ENCODE data around the gene JARID2. TPM values are rescaled to one million over a fixed set of nuclear protein-coding genes. Genes with fewer than 3 reads are reported as not detected.

JARID2 gene
- total and polyA plus RNA-seq, 2 of the 13 experiments (the other 11 are each of a cell fraction or from before 2014, with no cell fraction given): 7.5 to 10.3 TPM

- no peak for TF ChIP-seq IKZF5 (CRISPR knock-in tag; IDR thresholded peaks at IDR 0.05)
- peak; percentile 39; the same call in 1 of the 2 replicates for TF ChIP-seq MYC (CRISPR knock-in tag; IDR thresholded peaks at IDR 0.05; ENCODE audit: borderline replicate concordance)
- TF ChIP-seq MAFK (conservative IDR thresholded peaks at IDR 0.05 in 1 of 2, IDR thresholded peaks at IDR 0.05 in 1 of 2; ENCODE audit: low read length in 2 of 2): peak in 1 of 2 experiments; percentile 42; a peak in 1 of 4 replicates
- TF ChIP-seq ZNF235 (CRISPR knock-in tag; IDR thresholded peaks at IDR 0.05; ENCODE audit: borderline replicate concordance): no peak
- TF ChIP-seq ZNF292 (CRISPR knock-in tag; IDR thresholded peaks at IDR 0.05; ENCODE audit: borderline replicate concordance, low read depth): peak; percentile 42; the same call in 1 of the 2 replicates
- peak; percentile 30; the same call in 1 of the 2 replicates for TF ChIP-seq ZBTB43 (CRISPR knock-in tag; conservative IDR thresholded peaks at IDR 0.05)
- peak; percentile 18; the same call in 1 of the 2 replicates for TF ChIP-seq ZNF142 (CRISPR knock-in tag; IDR thresholded peaks at IDR 0.05)
- TF ChIP-seq KMT2A (CRISPR knock-in tag; IDR thresholded peaks at IDR 0.05): peak; percentile 74
- no peak for TF ChIP-seq HMGXB3 (CRISPR knock-in tag; IDR thresholded peaks at IDR 0.05; ENCODE audit: borderline replicate concordance)
- TF ChIP-seq FUBP1 (CRISPR knock-in tag; IDR thresholded peaks at IDR 0.05; ENCODE audit: borderline replicate concordance): no peak
- TF ChIP-seq ZNF253 (CRISPR knock-in tag; IDR thresholded peaks at IDR 0.05; ENCODE audit: borderline replicate concordance): 0 out of 2 replicates have a peak, but pooled peaks have one; percentile 45
Measured at GRCh38 chr6:15247500-15248450, 1.9 kb downstream of the JARID2 start (continued).

Data from HepG2 (cell line).